Lung (tissue), 12 donors: ENCODE measurements around the gene WDR33. TPM values are rescaled to one million over a fixed set of nuclear protein-coding genes. Genes with fewer than 3 reads are reported as not detected.
"Not testable (repeated sequence)": the region's sequence is repeated elsewhere in the genome, so short reads cannot be mapped to it uniquely, and the experiment has no call there.

ENCODE experiments used
- ATAC-seq: fragments of 200-7000 bp; cut with Tn5 transposase; one replicate; pipeline ENCODE4 v1.9.1; 2020; ENCODE audit warnings: moderate number of reproducible peaks; ENCODE audit not compliant: insufficient read depth, low FRiP score
- DNase-seq, 3 donors: peaks; one replicate each; pipeline ENCODE4 v3.0.0-alpha.2; 2013 to 2017
- H3K27ac ChIP-seq, 2 donors: one replicate each; pipeline ENCODE4 v1.5.1; 2013; ENCODE audit warnings: mild to moderate bottlenecking in 2 of 2, moderate library complexity in 2 of 2, control low read depth in 1 of 2, inconsistent platforms in 1 of 2, low read depth in 1 of 2, low read length in 1 of 2
- H3K27me3 ChIP-seq, 3 donors: one replicate each; pipeline ENCODE4 v1.5.1; 2013; ENCODE audit warnings: low read length in 2 of 3; ENCODE audit not compliant: control insufficient read depth in 3 of 3, insufficient read depth in 3 of 3
- H3K36me3 ChIP-seq, 4 donors: one replicate each; pipeline ENCODE4 v1.5.1; 2013; ENCODE audit warnings: low read length in 4 of 4, mild to moderate bottlenecking in 1 of 4, moderate library complexity in 1 of 4; ENCODE audit not compliant: control insufficient read depth in 4 of 4, insufficient read depth in 4 of 4
- H3K4me1 ChIP-seq, 5 donors: one replicate each; pipeline ENCODE4 v1.5.1; 2013; ENCODE audit warnings: low read length in 5 of 5, mild to moderate bottlenecking in 2 of 5, moderate library complexity in 1 of 5; ENCODE audit not compliant: control insufficient read depth in 5 of 5, insufficient read depth in 5 of 5
- H3K4me3 ChIP-seq: one replicate; pipeline ENCODE4 v1.5.1; 2013; ENCODE audit warnings: mild to moderate bottlenecking, control low read depth, moderate library complexity
- H3K9ac ChIP-seq, 2 donors: one replicate each; pipeline ENCODE4 v1.5.1; 2013; ENCODE audit warnings: low read length in 2 of 2, control low read depth in 1 of 2; ENCODE audit not compliant: insufficient read depth in 1 of 2
- H3K9me3 ChIP-seq, 4 donors: one replicate each; pipeline ENCODE4 v1.5.1; 2013; ENCODE audit warnings: low read length in 3 of 4, mild to moderate bottlenecking in 1 of 4, moderate library complexity in 1 of 4; ENCODE audit not compliant: control insufficient read depth in 4 of 4, insufficient read depth in 3 of 4
- WGBS, 2 donors: extraction: QIAGEN DNeasy Blood & Tissue Kit; methylation state at CpG; one replicate each; pipeline ENCODE4 v1.1.7; 2013; 5-methylcytosine and 5-hydroxymethylcytosine counted together
- polyA plus RNA-seq, 2 donors: library from polyadenylated mRNA; stranded (reverse); fragments of 200-250 nt; gene quantifications; one replicate each; pipeline ENCODE4 v1.2.1, GENCODE V29; 2013
- total RNA-seq, 2 donors: library from RNA; depleted of rRNA in 1 of 2; stranded (reverse); fragments of >200 nt in 1 of 2; gene quantifications; one replicate each; pipeline ENCODE4 v1.2.1, GENCODE V29; 2014 to 2021
- TF ChIP-seq, protein P1 (sequence below): IDR thresholded peaks from 2 replicates; pipeline ENCODE4 v1.5.1; 2012; ENCODE audit warnings: mild to moderate bottlenecking; ENCODE audit errors: control extremely low read depth, extremely low read depth
- donor health status: control.
- donor health status: control.
- donor health status: Bipolar disorder and iron deficiency.
- donor health status: healthy.
- donor health status: DM: yes; HTN: yes; CAD: no.

The WDR33 gene
- total and polyA plus RNA-seq, 4 donors = 11.6 to 93.0 (median 29.2) TPM

DNA sequence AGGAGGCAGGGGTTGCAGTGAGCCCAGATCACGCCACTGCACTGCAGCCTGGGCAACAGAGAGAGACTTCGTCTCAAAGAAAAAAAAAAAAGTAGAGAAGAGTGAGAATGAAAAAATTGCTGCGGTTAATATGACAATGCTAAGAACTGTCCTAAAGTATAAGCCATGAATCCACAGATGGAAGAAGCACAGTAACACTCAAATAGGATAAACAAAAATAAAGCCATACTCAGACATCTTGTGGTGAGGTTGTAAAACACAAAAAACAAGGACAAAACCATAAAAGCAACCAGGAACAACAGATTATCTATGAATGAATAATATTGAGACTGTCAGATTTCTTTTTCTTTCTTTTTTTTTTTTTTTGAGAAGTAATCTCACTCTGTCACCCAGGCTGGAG lies 24.0 kb upstream of the WDR33 start:
- H3K9ac ChIP-seq = no peak overlapping the region
- TF ChIP-seq, protein P1, sequence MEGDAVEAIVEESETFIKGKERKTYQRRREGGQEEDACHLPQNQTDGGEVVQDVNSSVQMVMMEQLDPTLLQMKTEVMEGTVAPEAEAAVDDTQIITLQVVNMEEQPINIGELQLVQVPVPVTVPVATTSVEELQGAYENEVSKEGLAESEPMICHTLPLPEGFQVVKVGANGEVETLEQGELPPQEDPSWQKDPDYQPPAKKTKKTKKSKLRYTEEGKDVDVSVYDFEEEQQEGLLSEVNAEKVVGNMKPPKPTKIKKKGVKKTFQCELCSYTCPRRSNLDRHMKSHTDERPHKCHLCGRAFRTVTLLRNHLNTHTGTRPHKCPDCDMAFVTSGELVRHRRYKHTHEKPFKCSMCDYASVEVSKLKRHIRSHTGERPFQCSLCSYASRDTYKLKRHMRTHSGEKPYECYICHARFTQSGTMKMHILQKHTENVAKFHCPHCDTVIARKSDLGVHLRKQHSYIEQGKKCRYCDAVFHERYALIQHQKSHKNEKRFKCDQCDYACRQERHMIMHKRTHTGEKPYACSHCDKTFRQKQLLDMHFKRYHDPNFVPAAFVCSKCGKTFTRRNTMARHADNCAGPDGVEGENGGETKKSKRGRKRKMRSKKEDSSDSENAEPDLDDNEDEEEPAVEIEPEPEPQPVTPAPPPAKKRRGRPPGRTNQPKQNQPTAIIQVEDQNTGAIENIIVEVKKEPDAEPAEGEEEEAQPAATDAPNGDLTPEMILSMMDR = no peak
- no peaks in the 10 kb centered on the region for H3K27me3 ChIP-seq
- DNase-seq = peak in 2 of 3 donors; percentile 71 to 84
- 73 to 78% methylated on average over 3 of the region's 3 CpGs for WGBS, 2 donors
- no peaks in the 10 kb centered on the region for H3K4me1 ChIP-seq
- no peak overlapping the region for H3K4me3 ChIP-seq
- no peaks in the 10 kb centered on the region for H3K9me3 ChIP-seq
- H3K27ac ChIP-seq = no peak overlapping the region
- no peaks in the 10 kb centered on the region for H3K36me3 ChIP-seq
- ATAC-seq = no peak

DNA sequence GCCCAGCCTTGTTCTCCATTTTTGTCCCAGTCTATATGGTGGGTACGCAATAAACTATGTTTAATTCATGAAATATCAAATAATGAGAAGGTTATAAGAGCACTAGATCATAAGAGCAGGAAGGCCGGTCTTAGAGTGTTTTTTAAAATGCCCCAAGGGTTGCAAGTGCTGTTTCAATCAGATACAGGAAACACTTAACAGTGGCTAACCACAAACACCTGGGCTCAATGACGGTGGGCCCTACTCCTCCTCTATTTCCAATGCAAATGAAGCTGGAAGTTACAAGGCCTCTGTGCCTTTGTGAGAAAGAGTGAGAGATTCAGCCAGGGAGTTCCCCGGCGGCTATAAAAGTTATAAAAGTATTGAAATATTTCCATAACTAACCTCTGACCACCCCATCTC lies 18.9 kb upstream of the WDR33 start:
- Histone ChIP-seq H3K27me3 (no peaks in the 10 kb centered on the region), H3K4me3 (no peak overlapping the region), H3K4me1 (no peaks in the 10 kb centered on the region), H3K36me3 (no peaks in the 10 kb centered on the region), H3K9ac (no peak overlapping the region), H3K9me3 (no peaks in the 10 kb centered on the region), H3K27ac (no peak overlapping the region)
- 37 to 42% methylated on average over 5 of the region's 5 CpGs for WGBS, 2 donors
- DNase-seq (peak in 1 of 3 donors; percentile 21), ATAC-seq (peak; percentile 60)
- TF ChIP-seq, protein P1 = no peak

DNA sequence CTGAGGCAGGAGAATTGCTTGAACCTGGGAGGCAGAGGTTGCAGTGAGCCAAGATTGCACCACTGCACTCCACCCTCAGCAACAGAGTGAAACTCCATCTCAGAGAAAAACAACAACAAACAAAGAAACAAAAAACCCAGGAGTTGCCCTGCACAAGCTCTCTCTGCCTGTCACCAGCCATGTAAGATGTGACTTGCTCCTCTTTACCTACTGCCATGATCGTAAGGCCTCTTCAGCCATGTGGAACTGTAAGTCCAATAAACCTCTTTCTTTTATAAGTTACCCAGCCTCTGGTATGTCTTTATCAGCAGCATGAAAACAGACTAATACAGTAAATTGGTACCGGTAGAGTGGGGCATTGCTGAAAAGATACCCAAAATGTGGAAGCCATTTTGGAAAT lies 15.7 kb upstream of the WDR33 start:
- H3K27me3 ChIP-seq, H3K36me3 ChIP-seq, H3K4me1 ChIP-seq, H3K9ac ChIP-seq, DNase-seq, H3K4me3 ChIP-seq, H3K27ac ChIP-seq, ATAC-seq, H3K9me3 ChIP-seq: not testable (repeated sequence)
- WGBS, 2 donors = 96 to 97% methylated on average over 2 of the region's 2 CpGs

DNA sequence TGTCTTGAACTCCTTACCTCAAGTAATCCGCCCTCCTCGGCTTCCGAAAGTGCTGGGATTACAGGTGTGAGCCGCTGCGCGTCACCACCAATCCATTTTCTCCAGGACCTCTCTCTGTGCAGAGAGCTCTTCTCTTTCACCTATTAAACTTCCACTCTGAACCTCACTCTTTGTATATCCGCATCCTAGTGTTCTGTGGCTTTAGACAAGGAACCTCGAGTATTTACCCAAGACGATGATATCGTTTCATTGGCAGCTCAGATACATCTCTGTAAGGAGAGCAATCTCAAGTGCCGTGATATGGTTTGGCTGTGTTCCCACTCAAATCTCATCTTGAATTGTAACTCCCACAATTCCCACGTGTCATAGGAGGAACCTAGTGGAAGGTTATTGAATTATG lies 15.1 kb upstream of the WDR33 start:
- Histone ChIP-seq H3K4me1 (no peaks in the 10 kb centered on the region), H3K9me3 (peaks cover 0 to 6% (median 2%) of the 10 kb centered on the region in 4 donors), H3K4me3 (no peak overlapping the region), H3K36me3 (no peaks in the 10 kb centered on the region), H3K27ac (no peak overlapping the region), H3K27me3 (no peaks in the 10 kb centered on the region), H3K9ac (no peak overlapping the region)
- 67 to 82% methylated on average over 12 of the region's 12 CpGs for WGBS, 2 donors
- ATAC-seq = peak; percentile 36
- TF ChIP-seq, protein P1 = no peak
- no peak for DNase-seq
